HUES64 (cell line): ENCODE results near the gene FGF6.

ENCODE experiments used
- H3K27ac ChIP-seq: 2 replicates; pipeline ENCODE4 v1.7.0; 2013; ENCODE audit warnings: low read depth, low read length, inconsistent platforms
- H3K27me3 ChIP-seq: 2 replicates; pipeline ENCODE4 v1.6.1; 2013; ENCODE audit warnings: mild to moderate bottlenecking, low read length; ENCODE audit not compliant: insufficient read depth
- H3K36me3 ChIP-seq: 2 replicates; pipeline ENCODE4 v1.6.1; 2013; ENCODE audit warnings: mild to moderate bottlenecking, low read length; ENCODE audit not compliant: insufficient read depth
- H3K4me1 ChIP-seq: 2 replicates; pipeline ENCODE4 v1.6.1; 2013; ENCODE audit warnings: mild to moderate bottlenecking, low read length, moderate library complexity; ENCODE audit not compliant: insufficient read depth
- H3K4me3 ChIP-seq: 2 replicates; pipeline ENCODE4 v1.5.1; 2013; ENCODE audit warnings: mild to moderate bottlenecking, low read length, moderate library complexity
- H3K9ac ChIP-seq: 2 replicates; pipeline ENCODE4 v1.6.1; 2013; ENCODE audit warnings: mild to moderate bottlenecking, low read depth, low read length
- H3K9me3 ChIP-seq: 2 replicates; pipeline ENCODE4 v1.6.1; 2013; ENCODE audit warnings: low read depth, low read length; ENCODE audit not compliant: insufficient read depth
- WGBS: fragments of 150-250, 120-280 bp; methylation state at CpG from one replicate; pipeline ENCODE4 v1.1.7; 2013; ENCODE audit warnings: missing lambda C conversion rate; 5-methylcytosine and 5-hydroxymethylcytosine counted together

FGF6 gene

GRCh38 chr12:4388662-4389061 is 57.0 kb downstream of the FGF6 start:
- no peak overlapping the region for H3K27ac ChIP-seq
- no peaks in the 10 kb centered on the region for H3K36me3 ChIP-seq
- H3K27me3 ChIP-seq = no peaks in the 10 kb centered on the region
- 76% methylated on average over 2 of the region's 2 CpGs for WGBS
- H3K9me3 ChIP-seq = no peaks in the 10 kb centered on the region
- H3K4me3 ChIP-seq = no peak overlapping the region
- H3K9ac ChIP-seq = no peak overlapping the region
- H3K4me1 ChIP-seq = no peaks in the 10 kb centered on the region

DNA sequence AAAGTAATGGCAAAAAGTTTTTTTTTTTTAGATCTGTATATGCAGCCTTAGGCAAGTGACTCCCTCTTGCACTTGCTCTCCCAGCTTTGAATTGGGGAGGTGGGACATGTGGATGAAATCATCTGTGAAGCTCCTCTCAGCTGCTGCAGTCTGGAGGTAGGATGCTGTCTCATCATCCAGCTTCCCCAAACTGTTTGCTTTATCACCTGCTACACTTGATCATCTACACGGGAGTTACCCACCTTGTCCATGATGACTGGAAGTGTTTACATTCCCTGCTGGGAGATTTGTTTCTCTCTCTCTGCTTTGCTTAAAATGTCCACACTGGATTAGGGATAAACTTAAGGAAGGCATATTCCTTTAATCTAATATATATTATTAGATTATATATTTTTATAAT is 57.6 kb downstream of the FGF6 start:
- H3K4me3 ChIP-seq = no peak overlapping the region
- H3K27me3 ChIP-seq = no peaks in the 10 kb centered on the region
- H3K9ac ChIP-seq = no peak overlapping the region
- H3K4me1 ChIP-seq = no peaks in the 10 kb centered on the region
- WGBS = 75% methylated on average over 1 of the region's 1 CpG
- H3K27ac ChIP-seq = no peak overlapping the region
- no peaks in the 10 kb centered on the region for H3K9me3 ChIP-seq
- H3K36me3 ChIP-seq = no peaks in the 10 kb centered on the region

GRCh38 chr12:4387607-4388006 is 58.0 kb downstream of the FGF6 start:
- Histone ChIP-seq H3K27ac (no peak overlapping the region), H3K4me1 (no peaks in the 10 kb centered on the region), H3K4me3 (no peak overlapping the region), H3K27me3 (no peaks in the 10 kb centered on the region), H3K9ac (no peak overlapping the region), H3K36me3 (no peaks in the 10 kb centered on the region), H3K9me3 (no peaks in the 10 kb centered on the region)
- 88% methylated on average over 4 of the region's 5 CpGs for WGBS

GRCh38 chr12:4386801-4387200 is 58.8 kb downstream of the FGF6 start:
- no peaks in the 10 kb centered on the region for H3K4me1 ChIP-seq
- H3K36me3 ChIP-seq = no peaks in the 10 kb centered on the region
- H3K27ac ChIP-seq = no peak overlapping the region
- no peak overlapping the region for H3K9ac ChIP-seq
- H3K4me3 ChIP-seq = no peak overlapping the region
- 92% methylated on average over 4 of the region's 4 CpGs for WGBS
- no peaks in the 10 kb centered on the region for H3K27me3 ChIP-seq
- H3K9me3 ChIP-seq = no peaks in the 10 kb centered on the region
